HUES48 (cell line): ENCODE measurements around the gene MYH7B.

Source experiments
- H3K27ac ChIP-seq: one replicate; pipeline ENCODE4 v1.7.0; 2013; ENCODE audit warnings: low read depth, low read length, inconsistent platforms
- H3K27me3 ChIP-seq: 2 replicates; pipeline ENCODE4 v1.6.1; 2013; ENCODE audit warnings: mild to moderate bottlenecking, low read length; ENCODE audit not compliant: control insufficient read depth, insufficient read depth
- H3K36me3 ChIP-seq: 2 replicates; pipeline ENCODE4 v1.6.1; 2013; ENCODE audit warnings: low read length; ENCODE audit not compliant: control insufficient read depth, insufficient read depth
- H3K4me1 ChIP-seq: 2 replicates; pipeline ENCODE4 v1.6.1; 2013; ENCODE audit warnings: mild to moderate bottlenecking, low read length; ENCODE audit not compliant: control insufficient read depth, insufficient read depth
- H3K4me3 ChIP-seq: 2 replicates; pipeline ENCODE4 v1.5.1; 2013; ENCODE audit warnings: mild to moderate bottlenecking, low read depth, low read length
- H3K9ac ChIP-seq: 2 replicates; pipeline ENCODE4 v1.6.1; 2013; ENCODE audit warnings: mild to moderate bottlenecking, low read depth, low read length, moderate library complexity
- H3K9me3 ChIP-seq: 2 replicates; pipeline ENCODE4 v1.6.1; 2013; ENCODE audit warnings: low read length; ENCODE audit not compliant: control insufficient read depth, insufficient read depth

The MYH7B gene

DNA sequence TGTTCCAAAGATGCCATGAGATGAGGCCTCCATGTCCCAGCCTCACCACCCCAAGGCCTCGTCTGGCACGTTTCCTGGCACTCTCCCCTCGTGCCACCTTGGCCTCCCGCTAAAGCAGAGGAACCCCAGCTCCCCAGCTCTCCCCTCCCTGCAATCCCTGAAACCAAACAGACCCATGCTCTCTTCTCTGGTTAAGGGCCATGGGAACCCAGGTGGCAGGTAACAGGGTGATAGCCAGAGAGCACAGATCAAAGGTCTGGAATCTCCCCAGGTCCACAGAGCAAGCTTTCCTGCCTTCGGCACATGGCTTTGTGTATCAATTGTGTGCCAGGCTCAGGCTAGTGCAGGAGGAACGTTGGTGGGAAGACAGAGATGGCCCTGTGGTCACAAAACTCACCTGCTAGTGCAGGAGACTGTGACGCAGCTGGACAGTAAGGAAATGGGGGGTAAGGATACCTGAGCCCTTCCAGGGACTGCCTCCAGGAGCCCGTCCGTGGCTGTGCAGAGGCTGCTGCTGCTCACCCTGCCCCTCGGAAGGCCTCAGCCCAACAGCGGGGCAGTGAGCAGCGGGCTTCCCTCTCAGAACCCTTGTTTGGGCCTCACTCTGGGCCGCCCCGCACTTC, 39.0 kb downstream of the MYH7B start:
- no peaks in the 10 kb centered on the region for H3K9me3 ChIP-seq
- no peaks in the 10 kb centered on the region for H3K4me1 ChIP-seq
- no peak overlapping the region for H3K27ac ChIP-seq
- H3K9ac ChIP-seq = no peak overlapping the region
- H3K36me3 ChIP-seq = peaks cover 26% of the 10 kb centered on the region
- no peaks in the 10 kb centered on the region for H3K27me3 ChIP-seq
- H3K4me3 ChIP-seq = no peak overlapping the region

- peaks cover 32% of the 10 kb centered on the region for H3K36me3 ChIP-seq
- H3K27me3 ChIP-seq = no peaks in the 10 kb centered on the region
- no peak overlapping the region for H3K9ac ChIP-seq
- no peaks in the 10 kb centered on the region for H3K4me1 ChIP-seq
- no peak overlapping the region for H3K27ac ChIP-seq
- no peaks in the 10 kb centered on the region for H3K9me3 ChIP-seq
- H3K4me3 ChIP-seq = no peak overlapping the region
These were observed 39.5 kb downstream of the MYH7B start for GRCh38 chr20:34995192-34995591.

DNA sequence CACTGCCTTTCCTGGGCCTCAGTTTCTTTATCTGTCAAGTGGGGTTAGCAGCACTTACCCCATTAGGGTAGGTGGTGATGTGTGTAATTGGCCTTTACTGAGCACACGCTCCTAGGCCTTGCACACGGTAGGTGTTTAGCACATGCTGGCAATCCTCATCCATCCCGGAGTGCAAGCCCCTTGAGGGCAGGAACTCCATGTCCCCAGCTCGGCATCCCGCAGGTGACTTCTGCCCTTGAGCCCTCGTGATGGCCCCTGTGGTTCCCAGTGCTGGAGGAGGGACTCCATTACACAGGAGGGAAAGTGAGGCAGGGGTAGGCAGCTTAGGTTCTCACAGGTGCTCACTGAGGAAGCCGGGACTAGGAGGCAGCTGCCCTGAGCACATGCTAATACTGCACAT, 40.0 kb downstream of the MYH7B start:
- peaks cover 37% of the 10 kb centered on the region for H3K36me3 ChIP-seq
- no peaks in the 10 kb centered on the region for H3K27me3 ChIP-seq
- H3K4me3 ChIP-seq = no peak overlapping the region
- no peaks in the 10 kb centered on the region for H3K9me3 ChIP-seq
- H3K9ac ChIP-seq = no peak overlapping the region
- H3K27ac ChIP-seq = no peak overlapping the region
- no peaks in the 10 kb centered on the region for H3K4me1 ChIP-seq

DNA sequence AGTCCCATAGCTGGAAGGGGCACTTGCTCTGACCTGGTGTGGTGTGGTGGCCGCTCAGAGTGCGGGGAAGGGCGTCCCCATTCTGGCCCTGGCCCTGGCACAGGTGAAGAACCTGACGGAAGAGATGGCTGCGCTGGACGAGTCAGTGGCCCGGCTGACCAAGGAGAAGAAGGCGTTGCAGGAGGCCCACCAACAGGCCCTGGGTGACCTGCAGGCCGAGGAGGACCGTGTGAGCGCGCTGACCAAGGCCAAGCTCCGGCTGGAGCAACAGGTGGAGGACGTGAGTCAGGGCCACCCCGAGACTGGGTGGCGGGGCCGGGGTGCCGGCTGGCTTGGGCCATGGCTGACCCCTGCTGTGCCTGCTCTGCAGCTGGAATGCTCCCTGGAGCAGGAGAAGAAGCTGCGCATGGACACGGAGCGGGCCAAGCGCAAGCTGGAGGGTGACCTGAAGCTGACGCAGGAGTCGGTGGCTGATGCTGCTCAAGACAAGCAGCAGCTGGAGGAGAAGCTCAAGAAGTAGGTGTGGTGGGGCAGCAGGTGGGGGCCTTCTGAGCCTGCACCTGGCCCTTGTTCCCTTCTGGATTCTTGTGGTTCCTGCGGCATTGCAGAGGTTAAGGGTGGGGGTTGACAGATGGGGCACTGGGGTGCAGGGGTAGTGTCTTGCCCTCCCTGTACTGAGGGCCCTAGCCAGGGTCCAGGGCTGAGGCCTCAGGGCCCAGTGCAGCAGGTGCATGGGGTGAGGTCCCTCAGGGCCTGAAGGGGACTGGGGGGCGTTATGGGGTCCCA, 40.8 kb downstream of the MYH7B start:
- Histone ChIP-seq H3K36me3 (peaks cover 44% of the 10 kb centered on the region), H3K9ac (no peak overlapping the region), H3K4me3 (no peak overlapping the region), H3K9me3 (no peaks in the 10 kb centered on the region), H3K27me3 (no peaks in the 10 kb centered on the region), H3K4me1 (no peaks in the 10 kb centered on the region), H3K27ac (no peak overlapping the region)

- H3K4me3 ChIP-seq = no peak overlapping the region
- H3K9me3 ChIP-seq = no peaks in the 10 kb centered on the region
- H3K4me1 ChIP-seq = no peaks in the 10 kb centered on the region
- no peaks in the 10 kb centered on the region for H3K27me3 ChIP-seq
- no peak overlapping the region for H3K9ac ChIP-seq
- H3K36me3 ChIP-seq = peaks cover 51% of the 10 kb centered on the region
- no peak overlapping the region for H3K27ac ChIP-seq
These were observed 41.5 kb downstream of the MYH7B start for GRCh38 chr20:34997131-34997561.

DNA sequence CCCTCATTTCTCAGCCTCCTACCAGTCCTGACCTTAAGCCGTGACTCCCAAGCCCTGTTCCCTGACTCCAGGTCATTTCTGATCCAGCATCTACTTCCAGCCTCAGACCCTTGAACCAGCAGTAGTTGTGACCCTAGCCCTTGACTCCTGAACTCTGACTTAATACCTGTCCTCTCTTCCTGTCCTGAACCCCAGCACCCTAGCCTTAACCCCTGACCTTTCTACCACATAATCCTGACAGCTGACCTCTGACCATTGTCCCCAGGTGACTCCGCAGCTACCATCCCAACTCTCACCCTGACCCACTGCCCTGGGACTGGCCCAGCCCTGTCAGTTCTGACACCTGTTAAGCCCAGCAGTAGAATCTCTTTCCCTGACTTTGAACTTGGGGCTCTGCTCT, 42.1 kb downstream of the MYH7B start:
- H3K9me3 ChIP-seq = no peaks in the 10 kb centered on the region
- H3K4me1 ChIP-seq = no peaks in the 10 kb centered on the region
- no peak overlapping the region for H3K9ac ChIP-seq
- no peak overlapping the region for H3K4me3 ChIP-seq
- peaks cover 57% of the 10 kb centered on the region for H3K36me3 ChIP-seq
- H3K27ac ChIP-seq = no peak overlapping the region
- no peaks in the 10 kb centered on the region for H3K27me3 ChIP-seq

DNA sequence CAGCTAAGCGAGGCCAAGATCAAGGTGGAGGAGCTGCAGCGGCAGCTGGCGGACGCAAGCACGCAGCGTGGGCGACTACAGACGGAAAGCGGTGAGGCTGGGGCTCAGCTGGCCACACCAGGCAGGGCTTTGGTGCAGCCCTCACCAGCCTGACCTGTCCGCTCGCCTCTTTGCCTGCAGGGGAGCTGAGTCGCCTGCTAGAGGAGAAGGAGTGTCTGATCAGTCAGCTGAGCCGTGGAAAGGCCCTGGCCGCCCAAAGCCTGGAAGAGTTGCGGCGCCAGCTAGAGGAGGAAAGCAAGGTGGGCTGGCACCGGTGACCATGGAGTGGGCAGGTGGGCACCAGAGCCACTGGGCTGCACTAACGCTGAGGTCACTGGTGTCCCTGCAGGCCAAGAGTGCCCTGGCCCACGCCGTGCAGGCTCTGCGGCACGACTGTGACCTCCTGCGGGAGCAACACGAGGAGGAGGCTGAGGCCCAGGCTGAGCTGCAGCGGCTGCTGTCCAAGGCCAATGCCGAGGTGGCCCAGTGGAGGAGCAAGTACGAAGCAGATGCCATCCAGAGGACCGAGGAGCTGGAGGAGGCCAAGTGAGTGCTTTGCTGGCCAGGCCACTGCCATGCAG, 42.8 kb downstream of the MYH7B start:
- H3K27ac ChIP-seq = no peak overlapping the region
- H3K9ac ChIP-seq = no peak overlapping the region
- no peak overlapping the region for H3K4me3 ChIP-seq
- no peaks in the 10 kb centered on the region for H3K9me3 ChIP-seq
- H3K27me3 ChIP-seq = no peaks in the 10 kb centered on the region
- H3K4me1 ChIP-seq = no peaks in the 10 kb centered on the region
- peaks cover 60% of the 10 kb centered on the region for H3K36me3 ChIP-seq

GRCh38 chr20:34999021-34999451, 43.4 kb downstream of the MYH7B start:
- no peaks in the 10 kb centered on the region for H3K27me3 ChIP-seq
- peaks cover 65% of the 10 kb centered on the region for H3K36me3 ChIP-seq
- H3K9ac ChIP-seq = no peak overlapping the region
- H3K9me3 ChIP-seq = no peaks in the 10 kb centered on the region
- H3K4me1 ChIP-seq = no peaks in the 10 kb centered on the region
- no peak overlapping the region for H3K27ac ChIP-seq
- H3K4me3 ChIP-seq = no peak overlapping the region

- Histone ChIP-seq H3K9me3 (no peaks in the 10 kb centered on the region), H3K4me1 (no peaks in the 10 kb centered on the region), H3K27ac (no peak overlapping the region), H3K9ac (no peak overlapping the region), H3K36me3 (peaks cover 73% of the 10 kb centered on the region), H3K27me3 (no peaks in the 10 kb centered on the region), H3K4me3 (no peak overlapping the region)
These were observed 44.1 kb downstream of the MYH7B start for GRCh38 chr20:34999782-35000181.

- Histone ChIP-seq H3K9me3 (no peaks in the 10 kb centered on the region), H3K9ac (no peak overlapping the region), H3K36me3 (peaks cover 76% of the 10 kb centered on the region), H3K4me3 (no peak overlapping the region), H3K27me3 (no peaks in the 10 kb centered on the region), H3K27ac (no peak overlapping the region), H3K4me1 (no peaks in the 10 kb centered on the region)
These were observed 44.7 kb downstream of the MYH7B start for GRCh38 chr20:35000311-35000921.
